ENCODE data around the gene RBM5. TPM values are rescaled to one million over a fixed set of nuclear protein-coding genes. Genes with fewer than 3 reads are reported as not detected.

Gene RBM5
- total RNA-seq, 1 experiment from 2014 or later, result 92.1 TPM

- no peak overlapping the region for H3K27ac Mint-ChIP-seq
- H3K27me3 Mint-ChIP-seq (ENCODE audit: low read depth), result no peaks in the 10 kb centered on the region
- peaks cover 30% of the 10 kb centered on the region for H3K4me1 Mint-ChIP-seq
- H3K36me3 Mint-ChIP-seq, result peaks cover 35% of the 10 kb centered on the region
- no peak overlapping the region for H3K4me3 Mint-ChIP-seq
- ChIA-PET POLR2A (interaction anchor here (0.7 to 2.2 kb wide), 4 partner anchors 18 to 72 kb away, joined by 3 to 6 read pairs (median 4); no protein-coding TSS in a partner anchor), CTCF (interaction anchor here (0.6 to 5.9 kb wide), 29 partner anchors 11 to 401 kb away, joined by 3 to 74 read pairs (median 4); partner anchors contain the start of genes AMIGO3, GNAT1 and INKA1)
- TF ChIP-seq IRF2 (CRISPR knock-in tag; IDR thresholded peaks at IDR 0.05; ENCODE audit: borderline replicate concordance, low read depth) (0 out of 2 replicates have a peak, but pooled peaks have one; percentile 7), USF2 (CRISPR knock-in tag; IDR thresholded peaks at IDR 0.05) (no peak)
- ATAC-seq (no peak), DNase-seq (ENCODE audit: low spot score) (no peak)
- H3K9me3 Mint-ChIP-seq, result no peaks in the 10 kb centered on the region
Measured at GRCh38 chr3:50120364-50121071, 31.8 kb downstream of the RBM5 start.

GRCh38 chr3:50121072-50122032 lies 32.6 kb downstream of the RBM5 start:
- ATAC-seq, result peak; percentile 85
- ChIA-PET POLR2A (interaction anchor here (0.7 to 2.2 kb wide), 3 partner anchors 43 to 71 kb away, joined by 3 to 6 read pairs (median 5); no protein-coding TSS in a partner anchor), CTCF (interaction anchor here (0.6 to 5.9 kb wide), 31 partner anchors 10 to 318 kb away, joined by 3 to 74 read pairs (median 5); partner anchors contain the start of genes GNAT1 and INKA1)
- Mint-ChIP-seq H3K9me3 (no peaks in the 10 kb centered on the region), H3K36me3 (peaks cover 27% of the 10 kb centered on the region), H3K4me3 (no peak overlapping the region), H3K27me3 (ENCODE audit: low read depth) (no peaks in the 10 kb centered on the region), H3K27ac (peak overlapping the region; percentile 70; the same call in 1 of the 2 replicates), H3K4me1 (peaks cover 36% of the 10 kb centered on the region)
- peak; percentile 84 for DNase-seq (ENCODE audit: low spot score)
- TF ChIP-seq HMGA2 (CRISPR knock-in tag; IDR thresholded peaks at IDR 0.05) (no peak), RELA (CRISPR knock-in tag; IDR thresholded peaks at IDR 0.05; ENCODE audit: borderline replicate concordance) (no peak), ZNF671 (CRISPR knock-in tag; IDR thresholded peaks at IDR 0.05) (peak; percentile 60; the same call in 1 of the 2 replicates), ZNF532 (CRISPR knock-in tag; IDR thresholded peaks at IDR 0.05; ENCODE audit: borderline replicate concordance) (peak; percentile 73; the same call in 1 of the 2 replicates), HMGXB4 (CRISPR knock-in tag; IDR thresholded peaks at IDR 0.05) (0 out of 2 replicates have a peak, but pooled peaks have one; percentile 53), NFYB (CRISPR knock-in tag; conservative IDR thresholded peaks at IDR 0.05; ENCODE audit: low read depth) (no peak), FOXP1 (CRISPR knock-in tag; IDR thresholded peaks at IDR 0.05; ENCODE audit: borderline replicate concordance) (no peak), CREM (CRISPR knock-in tag; IDR thresholded peaks at IDR 0.05) (no peak), SOX15 (CRISPR knock-in tag; IDR thresholded peaks at IDR 0.05) (no peak), ZBTB21 (CRISPR knock-in tag; IDR thresholded peaks at IDR 0.05; ENCODE audit: borderline replicate concordance) (no peak), MYBL2 (CRISPR knock-in tag; IDR thresholded peaks at IDR 0.05) (no peak), E2F5 (CRISPR knock-in tag; IDR thresholded peaks at IDR 0.05) (no peak), FOXK1 (CRISPR knock-in tag; IDR thresholded peaks at IDR 0.05) (no peak), ARID4B (CRISPR knock-in tag; IDR thresholded peaks at IDR 0.05; ENCODE audit: borderline replicate concordance) (no peak), EMX1 (CRISPR knock-in tag; IDR thresholded peaks at IDR 0.05) (0 out of 2 replicates have a peak, but pooled peaks have one; percentile 63), NR3C1 (CRISPR knock-in tag; conservative IDR thresholded peaks at IDR 0.05; ENCODE audit: low read depth) (no peak)

All from WTC11 (cell line).